Testis (tissue), 2 donors: ENCODE results near the gene NPAS1.

Experiments used
- POLR2A ChIP-seq: fragments of 450-650 bp; IDR thresholded peaks from one replicate; pipeline ENCODE4 v1.6.1; 2017; ENCODE audit warnings: antibody characterized with exemption, mild to moderate bottlenecking, moderate library complexity
- TF ChIP-seq, protein P1 (sequence below), 3 experiments: fragments of 450-650 bp in 2 of 3; fragments of 200-600 bp in 1 of 3; sonication (generic) in 1 of 3; IDR thresholded peaks; one replicate each; pipeline ENCODE4 v1.5.1; 2016 to 2019; ENCODE audit warnings: antibody characterized with exemption in 3 of 3, mild to moderate bottlenecking in 2 of 3, moderate library complexity in 1 of 3

DNA sequence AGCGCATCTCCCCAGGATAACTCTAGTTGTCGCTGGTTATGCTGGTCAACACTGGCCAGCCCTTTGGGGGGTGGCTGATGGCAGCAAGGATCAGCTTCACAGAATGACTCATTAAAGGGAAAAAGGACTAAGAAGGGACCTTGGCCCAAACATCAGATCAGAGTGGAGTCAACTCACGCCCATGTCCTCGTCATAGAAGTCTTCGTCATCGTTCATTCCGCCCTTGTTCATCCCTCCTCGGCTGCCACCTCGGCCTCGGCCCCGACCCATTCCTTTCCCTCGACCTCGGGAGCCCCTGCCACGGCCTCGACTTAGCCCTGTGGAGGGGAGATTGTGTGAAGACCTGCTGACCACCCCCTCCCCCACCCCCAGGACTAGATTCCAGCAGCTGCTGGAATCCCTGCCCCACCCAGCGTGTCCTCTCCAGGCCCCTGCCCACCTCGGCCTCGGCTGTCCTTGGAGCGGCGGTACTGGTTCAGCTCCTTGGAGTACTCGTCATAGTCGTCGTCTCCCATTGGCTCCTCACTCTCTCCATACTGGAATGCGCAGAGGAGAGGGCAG, 65.3 kb downstream of the NPAS1 start:
- TF ChIP-seq, protein P1, sequence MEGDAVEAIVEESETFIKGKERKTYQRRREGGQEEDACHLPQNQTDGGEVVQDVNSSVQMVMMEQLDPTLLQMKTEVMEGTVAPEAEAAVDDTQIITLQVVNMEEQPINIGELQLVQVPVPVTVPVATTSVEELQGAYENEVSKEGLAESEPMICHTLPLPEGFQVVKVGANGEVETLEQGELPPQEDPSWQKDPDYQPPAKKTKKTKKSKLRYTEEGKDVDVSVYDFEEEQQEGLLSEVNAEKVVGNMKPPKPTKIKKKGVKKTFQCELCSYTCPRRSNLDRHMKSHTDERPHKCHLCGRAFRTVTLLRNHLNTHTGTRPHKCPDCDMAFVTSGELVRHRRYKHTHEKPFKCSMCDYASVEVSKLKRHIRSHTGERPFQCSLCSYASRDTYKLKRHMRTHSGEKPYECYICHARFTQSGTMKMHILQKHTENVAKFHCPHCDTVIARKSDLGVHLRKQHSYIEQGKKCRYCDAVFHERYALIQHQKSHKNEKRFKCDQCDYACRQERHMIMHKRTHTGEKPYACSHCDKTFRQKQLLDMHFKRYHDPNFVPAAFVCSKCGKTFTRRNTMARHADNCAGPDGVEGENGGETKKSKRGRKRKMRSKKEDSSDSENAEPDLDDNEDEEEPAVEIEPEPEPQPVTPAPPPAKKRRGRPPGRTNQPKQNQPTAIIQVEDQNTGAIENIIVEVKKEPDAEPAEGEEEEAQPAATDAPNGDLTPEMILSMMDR (IDR thresholded peaks at IDR 0.05), result no peak
- TF ChIP-seq POLR2A, result no peak
